COLO829 (cell line): ENCODE data around the gene RXFP4.

Experiments used
- DNase-seq: peaks from one replicate; pipeline ENCODE4 v3.0.0; 2012; ENCODE audit warnings: low spot score

RXFP4 gene

GRCh38 chr1:155960081-155960745 is 18.8 kb downstream of the RXFP4 start:
- no peak for DNase-seq

- DNase-seq: no peak
Measured at GRCh38 chr1:155961937-155962336, 20.5 kb downstream of the RXFP4 start.

GRCh38 chr1:155962599-155963211 is 21.3 kb downstream of the RXFP4 start:
- no peak for DNase-seq

- DNase-seq: no peak
Measured at GRCh38 chr1:155964193-155964592, 22.8 kb downstream of the RXFP4 start.

- DNase-seq: no peak
Measured at GRCh38 chr1:155966135-155966534, 24.7 kb downstream of the RXFP4 start.

GRCh38 chr1:155966750-155967149 is 25.3 kb downstream of the RXFP4 start:
- DNase-seq: no peak

GRCh38 chr1:155967341-155968050 is 26.1 kb downstream of the RXFP4 start:
- no peak for DNase-seq

- no peak for DNase-seq
Measured at GRCh38 chr1:155968051-155968400, 26.6 kb downstream of the RXFP4 start.

GRCh38 chr1:155968670-155969069 is 27.2 kb downstream of the RXFP4 start:
- no peak for DNase-seq

GRCh38 chr1:155969377-155969791 is 27.9 kb downstream of the RXFP4 start:
- DNase-seq: no peak

GRCh38 chr1:155970531-155971167 is 29.2 kb downstream of the RXFP4 start:
- DNase-seq: no peak

GRCh38 chr1:155971910-155972809 is 30.7 kb downstream of the RXFP4 start:
- no peak for DNase-seq

- no peak for DNase-seq
Measured at GRCh38 chr1:155973723-155974122, 32.3 kb downstream of the RXFP4 start.

- no peak for DNase-seq
Measured at GRCh38 chr1:155974208-155975115, 33.0 kb downstream of the RXFP4 start.

GRCh38 chr1:155975375-155976061 is 34.1 kb downstream of the RXFP4 start:
- DNase-seq: no peak

- DNase-seq: no peak
Measured at GRCh38 chr1:155976062-155976912, 34.8 kb downstream of the RXFP4 start.

- no peak for DNase-seq
Measured at GRCh38 chr1:155976913-155977689, 35.7 kb downstream of the RXFP4 start.

- DNase-seq: no peak
Measured at GRCh38 chr1:155977690-155978324, 36.4 kb downstream of the RXFP4 start.
